Activated CD4-positive, alpha-beta T cell treated with anti-CD3 and anti-CD28 coated beads, Interleukin-2, amount 50 U/mL, for 1 hour (primary cell): ENCODE data around the gene CHST6.
"Not testable (repeated sequence)": the region's sequence is repeated elsewhere in the genome, so short reads cannot be mapped to it uniquely, and the experiment has no call there.

Experiments used
- DNase-seq: peaks from one replicate; pipeline ENCODE4 v3.0.0-alpha.2; 2020

CHST6 gene

GRCh38 chr16:75472908-75473877 lies 22.0 kb downstream of the CHST6 start:
- DNase-seq = no peak

- DNase-seq = peak; percentile 14
These were observed 23.3 kb downstream of the CHST6 start for GRCh38 chr16:75471723-75472633.

GRCh38 chr16:75466760-75467159 lies 28.5 kb downstream of the CHST6 start:
- DNase-seq = no peak

GRCh38 chr16:75464122-75464918 lies 30.9 kb downstream of the CHST6 start, which contains the start of gene TMEM170A:
TMEM170A (minus strand) TSS chr16:75464689; CDS start chr16:75464600, 89 bp downstream.
- DNase-seq = peak; percentile 98

- DNase-seq = peak; percentile 7
These were observed 31.7 kb downstream of the CHST6 start for GRCh38 chr16:75463389-75464121.

GRCh38 chr16:75462806-75463205 lies 32.4 kb downstream of the CHST6 start:
- DNase-seq = no peak

- DNase-seq = no peak
These were observed 33.7 kb downstream of the CHST6 start for GRCh38 chr16:75461575-75461974.

GRCh38 chr16:75460446-75460845 lies 34.8 kb downstream of the CHST6 start:
- no peak for DNase-seq

GRCh38 chr16:75459691-75460090 lies 35.5 kb downstream of the CHST6 start:
- DNase-seq = no peak

GRCh38 chr16:75458439-75458838 lies 36.8 kb downstream of the CHST6 start:
- no peak for DNase-seq

GRCh38 chr16:75458029-75458428 lies 37.2 kb downstream of the CHST6 start:
- DNase-seq = no peak

- DNase-seq = no peak
These were observed 37.7 kb downstream of the CHST6 start for GRCh38 chr16:75457485-75458021.

GRCh38 chr16:75456971-75457370 lies 38.3 kb downstream of the CHST6 start:
- DNase-seq = no peak

- DNase-seq = not testable (repeated sequence)
These were observed 38.8 kb downstream of the CHST6 start for GRCh38 chr16:75456486-75456885.

- no peak for DNase-seq
These were observed 39.6 kb downstream of the CHST6 start for GRCh38 chr16:75455677-75456076.

- no peak for DNase-seq
These were observed 42.6 kb downstream of the CHST6 start for GRCh38 chr16:75452464-75453190.

- no peak for DNase-seq
These were observed 48.8 kb downstream of the CHST6 start for GRCh38 chr16:75446416-75446815.

GRCh38 chr16:75445298-75445697 lies 49.9 kb downstream of the CHST6 start:
- DNase-seq = no peak

- DNase-seq = no peak
These were observed 51.9 kb downstream of the CHST6 start for GRCh38 chr16:75443298-75443697.

GRCh38 chr16:75433732-75434413 lies 61.4 kb downstream of the CHST6 start:
- DNase-seq = no peak
